HG02870 (cell line): ENCODE data around the gene TTLL8.
"Not testable (repeated sequence)": the region's sequence is repeated elsewhere in the genome, so short reads cannot be mapped to it uniquely, and the experiment has no call there.

Source experiments
- ATAC-seq: cut with Tn5 transposase; IDR thresholded peaks from one replicate; pipeline ENCODE4 v1.9.1; 2021; ENCODE audit warnings: mild to moderate bottlenecking, moderate library complexity; ENCODE audit not compliant: unreplicated experiment

The TTLL8 gene

DNA sequence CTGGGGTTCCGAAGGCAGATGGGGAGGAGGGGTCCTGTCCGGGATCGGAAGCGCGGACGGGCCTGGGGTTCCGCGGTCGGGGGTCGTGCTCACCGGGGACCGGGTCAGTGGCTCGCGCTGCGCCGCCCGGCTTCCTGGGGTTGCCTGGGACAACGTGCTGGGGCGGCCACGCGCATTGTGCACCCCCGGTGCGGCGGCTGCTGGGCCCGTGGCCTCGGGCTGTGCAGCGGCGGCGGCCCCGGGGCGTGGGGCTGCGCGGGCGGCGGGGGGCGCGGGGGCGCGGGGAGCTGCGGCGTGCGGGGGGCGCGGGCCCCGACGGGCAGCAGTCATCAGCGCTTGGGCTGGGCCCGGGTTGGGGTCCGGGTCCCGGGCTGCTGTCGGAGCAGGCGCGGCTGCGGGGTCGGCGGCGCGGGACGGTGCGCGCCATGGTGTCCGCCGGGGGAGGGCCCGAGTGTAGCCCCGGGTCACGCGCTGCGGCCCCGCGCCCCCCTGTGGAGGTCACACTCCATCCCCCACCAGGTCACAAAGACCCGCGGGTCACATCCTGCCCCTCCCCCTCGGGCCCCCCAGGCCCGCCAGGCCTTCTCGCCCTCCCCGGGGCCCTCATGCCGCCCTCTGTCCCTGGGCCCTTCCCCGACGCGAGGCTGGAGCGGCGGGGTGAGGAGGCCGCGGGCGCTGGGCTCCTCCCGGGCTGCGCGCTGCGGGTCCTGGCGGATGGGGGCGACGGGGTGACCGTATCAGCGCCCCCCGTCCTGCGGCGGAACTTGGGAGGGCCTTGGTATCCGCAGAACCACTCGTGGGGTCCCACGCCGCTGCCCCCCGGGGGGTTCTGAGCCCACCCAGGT lies at the start of gene TTLL8:
Gene TTLL8, minus strand, starts transcription at position 238 of the 845 bp plus-strand sequence.
- no peak for ATAC-seq

- no peak for ATAC-seq
These were observed 49.4 kb upstream of the TTLL8 start for GRCh38 chr22:50107529-50107928.

- ATAC-seq: no peak
These were observed 47.4 kb upstream of the TTLL8 start for GRCh38 chr22:50105208-50106100.

GRCh38 chr22:50104141-50104544 lies 46.0 kb upstream of the TTLL8 start:
- ATAC-seq: no peak

GRCh38 chr22:50102946-50103345 lies 44.8 kb upstream of the TTLL8 start:
- no peak for ATAC-seq

DNA sequence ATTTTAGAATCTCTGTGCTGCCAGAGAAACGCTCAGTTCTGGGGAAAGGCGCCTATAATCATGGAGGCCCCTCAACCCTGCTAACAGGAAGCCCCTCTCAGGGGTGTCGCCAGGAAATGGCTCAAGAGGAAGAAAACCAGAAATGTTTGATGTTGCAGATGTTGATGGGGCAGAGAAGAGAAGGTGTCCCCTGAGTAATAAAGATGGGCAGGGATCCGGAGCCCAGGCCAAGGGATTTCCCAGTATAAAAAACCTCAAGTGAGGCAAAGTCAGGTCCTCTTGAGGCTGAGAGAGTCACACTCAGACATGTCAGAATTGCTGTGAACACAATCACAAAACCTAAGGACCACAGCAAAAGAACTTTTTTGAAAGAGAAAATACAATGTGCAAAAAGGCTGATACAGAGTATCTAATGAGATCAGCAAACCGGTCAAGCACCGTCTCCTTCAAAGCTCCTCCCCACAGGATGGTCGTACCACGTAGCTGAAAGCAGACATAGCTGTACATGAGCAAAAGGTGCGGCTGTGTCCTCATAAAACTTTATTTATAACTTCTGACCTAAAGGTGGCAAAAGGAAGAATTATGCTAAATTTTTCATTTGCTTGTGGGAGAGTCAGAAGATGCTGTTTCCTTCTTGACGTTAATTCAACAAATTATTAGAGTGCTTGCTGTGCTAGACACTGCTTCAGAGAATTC lies 43.9 kb upstream of the TTLL8 start:
- ATAC-seq: no peak

DNA sequence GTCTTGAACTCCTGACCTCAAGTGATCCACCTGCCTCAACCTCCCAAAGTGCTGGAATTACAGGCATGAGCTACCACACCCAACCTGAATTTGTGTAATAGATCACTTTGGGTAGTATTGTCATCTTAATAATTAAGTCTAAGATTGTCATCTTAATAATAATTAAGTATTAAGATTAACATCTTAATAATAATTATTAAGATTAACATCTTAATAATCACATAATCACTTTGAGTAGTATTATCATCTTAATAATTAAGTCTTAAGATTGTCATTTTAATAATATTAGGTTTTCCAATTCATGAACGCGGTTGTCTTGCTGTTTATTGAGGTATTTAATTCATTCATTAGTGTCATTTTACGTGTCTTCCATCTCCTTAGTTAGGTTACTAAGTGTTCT lies 40.0 kb upstream of the TTLL8 start:
- ATAC-seq: no peak

DNA sequence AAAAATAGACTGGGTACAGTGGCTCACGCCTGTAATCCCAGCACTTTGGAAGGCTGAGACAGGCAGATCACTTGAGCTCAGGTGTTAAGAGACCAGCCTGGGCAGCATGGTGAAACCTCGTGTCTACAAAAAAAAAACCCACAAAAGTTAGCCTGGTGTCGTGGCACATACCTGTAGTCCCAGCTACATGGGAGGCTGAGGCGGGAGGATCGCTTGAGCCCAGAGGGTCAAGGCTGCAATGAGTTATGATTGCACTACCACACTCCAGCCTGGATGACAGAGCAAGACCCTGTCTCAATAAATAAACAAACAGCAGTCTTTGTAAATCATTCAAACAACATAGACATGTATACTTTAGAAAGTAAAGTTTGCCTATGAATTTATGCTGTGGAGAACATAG lies 34.2 kb upstream of the TTLL8 start:
- no peak for ATAC-seq

- no peak for ATAC-seq
These were observed 33.1 kb upstream of the TTLL8 start for GRCh38 chr22:50091092-50091768.

GRCh38 chr22:50090412-50090714 lies 32.3 kb upstream of the TTLL8 start:
- no peak for ATAC-seq

GRCh38 chr22:50089682-50090411 lies 31.7 kb upstream of the TTLL8 start, which contains the start of gene MOV10L1:
MOV10L1 (plus strand) TSS chr22:50090006; CDS start chr22:50090089, 83 bp downstream.
- ATAC-seq: no peak

DNA sequence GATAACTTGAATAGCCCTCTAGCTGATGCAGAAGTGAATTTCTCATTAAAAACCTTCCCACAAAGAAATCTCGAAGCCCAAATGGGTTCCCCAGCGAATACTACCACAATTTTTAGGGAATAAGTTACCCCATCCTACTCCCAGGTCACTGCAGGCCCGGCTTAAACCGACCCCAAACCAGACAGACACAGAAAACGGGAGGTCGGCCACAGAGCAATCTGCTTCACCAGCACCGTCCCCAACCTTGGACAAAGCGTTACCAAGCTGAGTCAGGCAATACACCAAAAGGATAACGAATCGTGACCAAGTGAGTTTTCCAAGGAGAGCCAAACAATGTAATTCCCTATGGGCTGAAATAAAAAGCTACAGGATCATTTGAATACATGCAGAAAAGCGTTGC lies 31.1 kb upstream of the TTLL8 start:
- ATAC-seq: no peak

DNA sequence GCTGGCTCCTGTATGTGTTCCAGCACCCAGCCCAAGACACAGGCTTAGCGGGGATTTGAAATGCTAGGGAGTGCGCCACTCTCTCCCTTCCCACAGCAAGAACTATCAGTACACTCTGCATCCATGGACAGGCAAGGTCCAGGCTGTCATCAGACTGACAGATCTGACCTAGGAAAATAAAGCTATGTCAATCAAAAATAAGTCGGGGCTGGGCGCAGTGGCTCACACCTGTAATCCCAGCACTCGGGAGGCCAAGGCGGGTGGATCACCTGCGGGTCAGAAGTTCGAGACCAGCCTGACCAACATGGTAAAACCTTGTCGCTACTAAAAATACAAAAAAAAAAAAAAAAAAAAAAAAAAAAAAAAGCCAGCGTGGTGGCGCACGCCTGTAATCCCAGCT lies 30.0 kb upstream of the TTLL8 start:
- ATAC-seq: no peak

- ATAC-seq: no peak
These were observed 29.5 kb upstream of the TTLL8 start for GRCh38 chr22:50087646-50088045.

DNA sequence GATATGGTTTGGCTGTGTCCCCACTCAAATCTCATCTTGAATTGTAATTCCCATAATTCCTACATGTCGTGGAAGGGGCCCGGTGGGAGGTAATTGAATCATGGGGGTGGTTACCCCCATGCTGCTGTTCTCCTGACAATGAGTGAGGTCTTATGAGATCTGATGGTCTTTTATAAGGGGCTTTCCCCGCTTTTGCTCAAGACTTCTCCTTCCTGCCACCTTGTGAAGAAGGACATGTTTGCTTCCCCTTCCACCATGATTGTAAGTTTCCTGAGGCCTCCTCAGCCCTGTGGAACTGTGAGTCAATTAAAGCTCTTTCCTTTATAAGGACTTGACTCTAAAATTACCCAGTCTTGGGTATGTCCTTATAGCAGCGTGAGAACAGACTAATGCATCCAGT lies 28.9 kb upstream of the TTLL8 start:
- ATAC-seq: not testable (repeated sequence)

- no peak for ATAC-seq
These were observed 28.4 kb upstream of the TTLL8 start for GRCh38 chr22:50086526-50086925.

DNA sequence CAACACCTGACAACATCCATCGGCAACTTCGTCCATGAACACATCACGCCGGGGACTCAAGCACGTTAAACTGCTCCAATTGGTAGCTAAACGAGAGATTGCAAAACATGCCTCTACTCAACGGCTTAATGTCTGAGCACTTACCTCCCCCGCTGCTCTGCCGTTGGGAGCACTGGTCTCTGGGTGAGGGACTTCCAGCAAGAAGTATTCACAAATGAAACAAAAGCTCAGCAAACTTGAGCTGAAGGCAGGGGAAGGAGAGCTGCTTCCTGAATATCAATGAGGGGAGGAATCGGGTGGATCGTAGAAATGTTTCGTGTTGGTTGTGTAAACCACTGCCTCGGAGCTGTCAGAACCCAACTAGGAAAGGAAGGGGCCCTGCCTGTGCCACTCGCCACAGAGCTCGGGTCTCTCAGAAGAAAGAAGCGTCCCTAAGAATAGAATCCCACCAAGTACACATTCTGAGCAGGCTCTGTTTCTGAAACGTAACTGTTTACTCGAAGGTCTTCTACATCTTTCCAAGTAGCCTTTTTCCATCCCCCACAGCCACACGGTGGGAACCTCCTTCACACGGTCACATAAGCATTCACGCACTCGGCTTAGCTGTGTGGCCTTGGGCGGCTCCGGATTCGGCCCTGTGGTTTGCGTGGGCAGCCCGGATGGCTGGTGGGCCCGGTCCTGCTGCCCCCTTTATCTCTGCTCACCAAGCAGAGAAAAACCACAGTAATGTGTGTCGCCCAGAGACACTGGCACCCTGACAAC lies 27.3 kb upstream of the TTLL8 start, which contains the start of gene MLC1:
Gene MLC1, minus strand, starts transcription at position 216 of the 762 bp plus-strand sequence. CDS start 524 bp downstream, outside the sequence.
- ATAC-seq: no peak

DNA sequence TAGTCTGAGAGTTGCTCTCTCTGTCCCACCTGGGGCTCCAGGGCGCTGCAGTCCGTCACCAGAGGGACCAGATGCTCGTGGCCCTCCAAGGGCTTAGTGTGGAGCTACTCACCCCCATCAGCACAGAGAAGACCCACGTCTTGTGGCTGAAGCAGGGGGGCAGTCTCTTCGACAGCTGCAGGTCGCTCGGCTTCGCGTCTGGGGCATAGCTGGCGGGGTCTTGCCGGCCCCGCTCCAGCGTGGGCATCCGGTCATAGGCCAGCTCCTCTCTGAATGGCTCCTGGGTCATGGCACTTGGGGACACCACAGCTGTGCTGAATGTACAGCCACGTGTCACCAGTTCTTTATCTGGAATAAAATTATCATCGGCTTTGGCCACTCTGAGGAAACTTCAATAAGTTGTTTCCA lies 26.5 kb upstream of the TTLL8 start:
- no peak for ATAC-seq

DNA sequence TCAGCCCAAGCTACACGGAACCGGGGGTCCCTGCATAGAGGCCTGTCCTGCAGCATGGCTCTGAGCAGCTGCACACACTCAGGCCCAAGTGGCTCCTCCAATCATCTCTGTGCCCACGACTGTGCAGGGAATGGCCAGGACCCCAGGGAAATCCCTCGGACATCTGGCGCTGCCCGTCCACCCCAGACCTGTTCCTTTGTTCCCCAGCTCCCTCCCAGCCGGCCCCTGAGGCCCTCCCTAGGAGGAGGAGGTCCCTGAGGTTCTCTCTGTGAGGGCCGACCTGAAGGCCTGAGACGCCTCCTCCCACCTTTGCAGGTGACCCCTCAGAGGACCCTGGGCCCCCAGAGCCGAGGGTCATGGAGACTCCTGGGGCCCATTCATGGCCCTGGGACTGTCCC lies 26.0 kb upstream of the TTLL8 start:
- ATAC-seq: no peak
